ENCODE results near the gene CSF2RB.

CSF2RB gene

DNA sequence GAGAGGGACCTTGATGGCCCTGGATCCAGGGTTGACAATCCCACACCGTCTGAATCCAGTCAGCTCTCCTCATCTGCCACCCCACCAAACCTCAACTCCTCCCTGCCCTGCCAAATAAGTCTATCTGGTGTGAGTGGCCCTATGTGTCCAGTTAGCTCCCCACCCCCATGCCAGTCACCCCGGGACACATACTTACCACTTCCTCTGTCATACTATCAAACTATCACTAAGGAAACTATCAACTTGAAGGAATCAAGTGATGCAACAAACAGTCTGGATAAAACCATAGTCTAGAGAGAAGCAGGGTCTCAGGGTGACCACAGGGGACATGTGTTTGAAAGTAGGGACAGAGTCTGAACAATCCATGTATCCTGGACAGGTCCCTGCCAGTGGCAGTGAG lies 13.2 kb upstream of the CSF2RB start:
- Histone ChIP-seq H3K4me1 (ENCODE audit: insufficient read depth, low read length) (peaks cover 13% of the 10 kb centered on the region), H3K9ac (ENCODE audit: low read depth, low read length) (no peak overlapping the region), H3K9me3 (ENCODE audit: control insufficient read depth, insufficient read depth, low read length) (no peaks in the 10 kb centered on the region; the same call in 1 of the 2 replicates), H3K36me3 (ENCODE audit: insufficient read depth, low read length) (no peaks in the 10 kb centered on the region)

DNA sequence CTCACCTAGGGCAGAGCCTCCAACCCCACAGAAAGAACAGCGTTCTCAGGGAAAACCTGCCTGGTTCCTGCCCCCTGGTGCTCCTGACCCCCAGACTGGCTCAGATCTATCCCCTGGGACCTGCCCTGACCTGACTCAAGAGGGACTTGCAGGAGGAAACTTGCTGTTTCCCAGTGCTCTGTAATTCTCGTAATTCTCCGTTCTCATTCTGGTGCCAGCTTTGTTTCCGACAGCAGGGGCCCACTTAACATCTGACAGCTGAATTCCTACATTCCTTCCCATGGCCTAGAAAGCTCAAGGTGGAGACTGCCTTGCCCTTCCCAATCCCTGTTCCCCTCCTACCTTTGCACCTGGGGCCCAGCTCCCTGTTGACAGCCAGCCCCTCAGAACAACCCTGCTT lies 12.5 kb upstream of the CSF2RB start:
- Histone ChIP-seq H3K9ac (ENCODE audit: low read depth, low read length) (no peak overlapping the region), H3K9me3 (ENCODE audit: control insufficient read depth, insufficient read depth, low read length) (no peaks in the 10 kb centered on the region; the same call in 1 of the 2 replicates), H3K36me3 (ENCODE audit: insufficient read depth, low read length) (no peaks in the 10 kb centered on the region), H3K4me1 (ENCODE audit: insufficient read depth, low read length) (peaks cover 13% of the 10 kb centered on the region)

DNA sequence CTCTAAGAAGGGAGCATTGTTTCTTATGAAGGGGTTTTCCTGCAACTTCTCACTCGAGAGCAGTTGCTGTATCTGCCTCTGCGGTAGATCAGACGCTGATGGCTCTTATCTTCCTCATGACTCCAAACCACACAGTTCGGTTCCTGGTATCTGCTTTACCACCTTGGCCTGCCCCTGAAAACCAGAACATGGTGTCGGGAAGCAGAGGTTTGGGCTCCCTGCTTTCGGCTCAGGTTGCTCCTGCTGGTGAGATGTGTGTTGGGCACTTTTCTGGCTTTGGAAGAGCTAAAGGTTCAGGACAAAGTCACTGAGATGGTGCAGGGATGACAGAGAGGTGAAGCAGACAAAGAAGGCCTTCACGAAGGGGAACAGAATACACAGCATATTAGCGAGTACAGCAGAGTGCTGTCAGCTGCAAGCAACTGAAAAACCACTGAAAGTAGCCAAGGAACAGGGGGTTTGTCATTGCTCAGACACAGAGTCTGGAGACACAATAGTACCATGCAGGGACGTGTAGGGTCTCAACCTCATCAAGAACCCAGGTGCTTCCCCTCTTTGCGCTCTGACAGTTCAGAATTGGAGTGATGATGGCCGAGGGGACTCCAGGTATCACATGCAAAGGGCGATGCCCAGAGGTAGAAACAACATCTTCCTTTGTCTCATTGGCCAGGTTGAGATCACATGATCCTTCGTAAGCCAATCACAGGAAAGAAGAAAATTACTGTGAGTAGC lies 11.9 kb upstream of the CSF2RB start:
- H3K9ac ChIP-seq (ENCODE audit: low read depth, low read length), result no peak overlapping the region
- no peaks in the 10 kb centered on the region for H3K36me3 ChIP-seq (ENCODE audit: insufficient read depth, low read length)
- H3K4me1 ChIP-seq (ENCODE audit: insufficient read depth, low read length), result peaks cover 13% of the 10 kb centered on the region
- no peaks in the 10 kb centered on the region for H3K9me3 ChIP-seq (ENCODE audit: control insufficient read depth, insufficient read depth, low read length)

DNA sequence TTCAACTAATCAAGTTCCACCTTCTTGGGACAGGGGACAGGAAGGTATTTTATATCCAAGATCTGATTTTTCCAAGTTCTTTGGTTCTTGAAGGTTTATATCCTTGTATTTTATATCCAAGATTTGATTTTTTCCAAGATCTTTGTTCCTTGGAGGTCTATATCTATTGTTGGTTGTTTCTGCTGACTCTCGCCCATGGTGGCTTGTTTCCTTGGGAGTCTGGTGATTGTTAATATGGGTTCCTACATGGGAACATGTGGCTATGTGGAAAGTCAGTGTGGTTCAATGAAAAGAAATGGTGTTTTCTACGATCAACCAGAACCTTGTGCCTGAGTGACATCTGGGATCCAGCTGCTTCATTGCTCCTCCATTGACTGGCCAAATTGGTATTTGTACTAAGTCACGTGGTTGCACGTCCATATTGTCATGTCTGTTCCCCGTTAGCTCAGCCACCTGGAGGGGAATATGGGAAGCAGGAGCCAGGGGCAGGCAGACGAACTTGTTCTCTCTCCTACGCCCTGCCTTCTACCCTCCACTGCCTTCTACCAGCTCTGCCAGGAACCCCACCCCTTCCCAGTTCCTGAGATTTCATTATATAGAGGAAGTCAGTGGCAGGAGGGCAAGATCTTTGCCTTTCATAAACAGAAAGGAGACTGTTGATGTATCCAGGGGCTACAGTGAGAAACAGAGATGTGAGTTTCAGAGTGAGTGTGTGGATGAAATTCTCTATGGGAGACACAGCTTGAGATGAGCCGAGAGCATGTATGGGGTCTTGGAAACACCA lies 11.1 kb upstream of the CSF2RB start:
- Histone ChIP-seq H3K9me3 (ENCODE audit: control insufficient read depth, insufficient read depth, low read length) (no peaks in the 10 kb centered on the region), H3K4me1 (ENCODE audit: insufficient read depth, low read length) (peaks cover 13% of the 10 kb centered on the region), H3K36me3 (ENCODE audit: insufficient read depth, low read length) (no peaks in the 10 kb centered on the region), H3K9ac (ENCODE audit: low read depth, low read length) (no peak overlapping the region)

DNA sequence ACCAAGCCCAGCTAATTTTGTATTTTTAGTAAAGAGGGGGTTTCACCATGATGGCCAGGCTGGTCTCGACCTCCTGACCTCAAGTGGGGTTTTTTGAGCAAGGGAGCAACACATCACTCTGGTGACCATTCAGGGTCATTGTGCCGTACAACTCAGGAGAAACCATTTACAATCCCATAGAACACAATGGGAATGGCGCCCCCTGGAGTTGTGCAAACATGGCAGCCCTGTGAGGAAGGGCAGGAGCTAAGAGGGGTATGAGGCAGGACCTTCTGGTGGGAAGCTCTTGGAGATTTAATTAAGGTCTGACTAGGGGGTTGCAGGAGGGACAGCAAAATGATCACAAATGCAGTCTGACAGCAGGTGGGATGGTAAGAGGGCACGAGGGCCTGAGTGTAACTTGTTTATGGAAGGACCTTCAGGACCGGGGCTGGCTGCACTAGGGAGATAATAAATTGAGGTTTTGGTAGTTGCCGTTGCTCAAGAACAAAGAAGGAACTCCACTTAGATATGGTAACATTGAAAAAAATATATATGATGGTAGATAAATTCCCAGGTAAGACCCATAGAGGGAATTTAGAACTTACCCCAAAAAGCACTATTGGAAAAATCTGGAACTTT lies 9.1 kb upstream of the CSF2RB start:
- Histone ChIP-seq H3K9ac (ENCODE audit: low read depth, low read length) (no peak overlapping the region), H3K4me1 (ENCODE audit: insufficient read depth, low read length) (peaks cover 13% of the 10 kb centered on the region), H3K9me3 (ENCODE audit: control insufficient read depth, insufficient read depth, low read length) (no peaks in the 10 kb centered on the region)

DNA sequence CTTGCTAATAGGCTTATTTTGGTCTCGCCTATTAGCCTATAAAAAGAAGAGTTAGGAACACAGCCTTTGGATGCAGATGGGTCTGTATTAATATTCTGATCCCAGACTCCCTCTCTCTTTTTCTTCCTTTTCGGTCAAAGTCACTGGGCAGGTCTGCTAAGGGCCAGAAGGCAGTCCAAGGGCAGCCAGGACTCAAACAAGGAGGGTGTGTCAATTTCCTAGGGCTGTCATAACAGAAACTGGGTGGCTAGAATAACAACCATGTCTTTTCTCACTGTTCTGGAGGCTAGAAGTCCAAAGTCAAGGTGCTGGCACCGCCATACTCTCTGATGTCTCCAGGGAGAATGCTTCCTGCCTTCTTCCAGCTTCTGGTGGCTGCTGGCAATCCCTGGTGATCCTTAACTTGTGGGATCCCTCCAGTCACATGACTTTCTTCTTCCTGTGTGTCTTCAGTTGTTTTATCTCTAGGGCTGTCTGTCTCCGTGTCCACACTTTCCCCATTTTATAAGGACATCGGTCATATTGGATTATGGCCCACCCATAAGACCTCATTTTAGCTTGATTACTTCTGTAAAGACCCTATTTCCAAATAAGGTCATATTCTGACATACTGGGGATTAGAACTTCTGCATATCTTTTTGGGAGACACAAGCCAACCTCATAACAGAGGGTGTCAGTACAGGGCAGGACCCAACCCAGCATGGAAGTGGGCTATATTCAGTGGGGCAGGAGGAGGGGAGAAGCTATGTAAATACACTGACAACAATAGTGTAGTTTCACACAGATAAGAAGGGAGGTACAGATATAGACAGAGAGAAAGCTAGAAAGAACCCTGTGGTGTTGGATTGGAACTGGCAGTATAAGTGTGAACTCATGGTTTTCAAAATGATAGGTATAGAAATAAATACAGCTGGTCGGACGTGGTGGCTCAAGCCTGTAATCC lies 5.9 kb upstream of the CSF2RB start:
- Histone ChIP-seq H3K4me1 (ENCODE audit: insufficient read depth, low read length) (peaks cover 23% of the 10 kb centered on the region), H3K9ac (ENCODE audit: low read depth, low read length) (no peak overlapping the region), H3K36me3 (ENCODE audit: insufficient read depth, low read length) (no peaks in the 10 kb centered on the region), H3K9me3 (ENCODE audit: control insufficient read depth, insufficient read depth, low read length) (no peaks in the 10 kb centered on the region)

More for the DNA sequence above, 9.1 kb upstream of the CSF2RB start:
- H3K36me3 ChIP-seq (ENCODE audit: insufficient read depth, low read length), result no peaks in the 10 kb centered on the region

DNA sequence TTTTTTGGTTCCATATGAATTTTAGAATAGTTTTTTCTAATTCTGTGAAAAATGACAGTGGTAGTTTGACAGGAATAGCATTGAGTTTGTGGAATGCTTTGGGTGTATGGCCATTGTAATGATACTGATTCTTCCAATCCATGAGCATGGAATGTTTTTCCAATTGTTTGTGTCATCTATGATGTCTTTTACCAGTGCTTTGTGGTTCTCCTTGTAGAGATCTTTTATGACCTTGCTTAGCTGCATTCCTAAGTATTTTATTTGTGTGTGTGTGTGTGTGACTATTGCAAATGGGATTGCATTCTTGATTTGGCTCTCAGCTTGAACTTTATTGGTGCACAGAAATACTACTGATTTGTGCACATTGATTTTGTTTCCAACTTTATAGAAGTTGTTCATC lies 3.0 kb upstream of the CSF2RB start:
- H3K36me3 ChIP-seq (ENCODE audit: insufficient read depth, low read length), result no peaks in the 10 kb centered on the region
- H3K9me3 ChIP-seq (ENCODE audit: control insufficient read depth, insufficient read depth, low read length), result no peaks in the 10 kb centered on the region
- H3K4me1 ChIP-seq (ENCODE audit: insufficient read depth, low read length), result peaks cover 32% of the 10 kb centered on the region
- H3K9ac ChIP-seq (ENCODE audit: low read depth, low read length), result no peak overlapping the region

DNA sequence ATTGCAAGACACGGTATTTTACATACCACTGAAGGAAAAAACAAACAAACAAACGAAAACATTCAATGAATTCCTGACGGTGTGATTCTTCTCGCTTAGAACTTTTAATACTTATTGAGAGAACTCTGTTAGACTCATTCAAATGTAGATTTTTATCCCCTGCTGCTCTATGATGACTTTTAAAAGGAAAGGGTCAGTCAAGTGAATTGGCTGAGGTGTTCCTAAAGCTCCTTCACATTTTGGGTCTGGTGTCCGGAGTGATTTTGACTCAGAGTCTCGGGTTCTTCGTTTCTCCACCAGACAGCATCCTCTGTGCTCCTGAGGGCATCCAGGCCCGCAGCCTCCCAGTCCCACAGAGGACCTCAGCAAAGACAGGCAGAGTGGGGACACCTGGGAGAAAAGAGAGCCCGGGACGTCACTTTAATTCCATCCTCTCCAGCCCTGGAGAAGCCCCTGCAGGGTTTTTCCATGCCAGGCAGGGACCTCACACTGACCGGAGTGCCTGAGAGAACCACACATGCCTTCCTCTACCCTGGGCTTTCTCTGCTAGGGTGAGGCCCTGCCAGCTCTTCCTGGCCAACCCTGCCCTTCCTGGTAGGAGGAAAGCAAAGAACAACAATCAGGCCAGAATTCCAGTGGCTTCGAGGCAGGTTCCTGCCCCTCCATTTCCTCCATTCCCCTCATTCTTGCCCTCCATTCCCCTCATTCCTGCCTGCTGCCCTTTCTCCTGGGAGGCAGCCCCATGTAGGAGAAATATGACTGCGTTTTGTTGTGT lies 1.4 kb upstream of the CSF2RB start:
- no peaks in the 10 kb centered on the region for H3K36me3 ChIP-seq (ENCODE audit: insufficient read depth, low read length)
- H3K9me3 ChIP-seq (ENCODE audit: control insufficient read depth, insufficient read depth, low read length), result no peaks in the 10 kb centered on the region
- H3K9ac ChIP-seq (ENCODE audit: low read depth, low read length), result no peak overlapping the region; the same call in 1 of the 2 replicates
- H3K4me1 ChIP-seq (ENCODE audit: insufficient read depth, low read length), result peaks cover 32% of the 10 kb centered on the region

DNA sequence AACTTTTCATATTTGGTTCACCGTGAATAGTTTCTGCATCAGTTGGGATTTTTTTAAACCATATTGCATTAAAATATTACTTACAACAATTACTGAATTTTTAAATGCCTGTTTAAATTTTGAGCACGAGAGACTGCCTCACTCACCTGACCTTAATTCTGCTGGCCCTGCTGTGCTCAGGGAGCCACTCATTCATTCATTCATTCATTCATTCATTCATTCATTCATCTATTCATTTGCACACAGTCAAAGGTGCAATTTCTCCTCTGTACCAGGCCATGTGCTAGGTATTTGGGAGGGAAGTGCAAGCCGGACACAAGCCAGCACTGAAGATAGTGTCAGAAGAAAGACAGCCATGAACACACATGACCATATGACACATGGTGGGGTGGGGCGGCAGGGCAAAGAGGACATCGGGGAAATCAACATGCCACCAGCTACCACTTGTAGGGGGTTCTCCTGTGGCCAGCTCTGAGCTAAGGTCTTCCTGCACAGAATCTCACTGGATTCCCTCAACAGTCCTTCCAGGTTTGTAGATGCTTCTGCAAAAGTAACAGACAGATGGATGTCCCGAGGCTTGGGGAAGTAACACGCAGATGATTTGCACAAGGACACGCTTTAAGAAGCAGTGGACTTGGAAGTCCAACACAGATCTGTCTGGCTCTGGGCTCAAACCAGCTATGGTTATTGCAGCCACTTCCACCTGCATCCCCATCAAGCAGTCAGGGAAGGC lies 568 bp upstream of the CSF2RB start:
- Histone ChIP-seq H3K9ac (ENCODE audit: low read depth, low read length) (no peak overlapping the region), H3K36me3 (ENCODE audit: insufficient read depth, low read length) (no peaks in the 10 kb centered on the region), H3K9me3 (ENCODE audit: control insufficient read depth, insufficient read depth, low read length) (no peaks in the 10 kb centered on the region), H3K4me1 (ENCODE audit: insufficient read depth, low read length) (peaks cover 32% of the 10 kb centered on the region)

DNA sequence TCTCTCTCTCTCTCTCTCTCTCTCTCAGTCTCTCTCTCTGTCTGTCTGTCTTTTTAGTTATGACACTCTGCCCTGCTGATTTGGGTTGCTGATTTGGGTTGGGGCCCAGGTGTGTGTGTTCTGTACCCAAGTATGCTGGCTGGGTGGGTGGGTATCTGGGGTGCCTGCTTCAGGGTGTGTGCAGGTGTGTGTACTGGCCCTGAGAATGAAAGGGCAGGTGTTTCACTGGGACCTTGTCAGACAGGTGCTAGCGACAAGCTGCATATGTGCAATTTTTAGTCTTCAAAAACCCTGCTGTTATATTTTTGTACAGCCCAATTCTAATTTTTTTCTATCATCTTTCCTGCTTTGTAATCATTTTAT lies 943 bp downstream of the CSF2RB start:
- Histone ChIP-seq H3K9me3 (ENCODE audit: control insufficient read depth, insufficient read depth, low read length) (no peaks in the 10 kb centered on the region), H3K36me3 (ENCODE audit: insufficient read depth, low read length) (no peaks in the 10 kb centered on the region), H3K9ac (ENCODE audit: low read depth, low read length) (no peak overlapping the region), H3K4me1 (ENCODE audit: insufficient read depth, low read length) (peaks cover 32% of the 10 kb centered on the region)

DNA sequence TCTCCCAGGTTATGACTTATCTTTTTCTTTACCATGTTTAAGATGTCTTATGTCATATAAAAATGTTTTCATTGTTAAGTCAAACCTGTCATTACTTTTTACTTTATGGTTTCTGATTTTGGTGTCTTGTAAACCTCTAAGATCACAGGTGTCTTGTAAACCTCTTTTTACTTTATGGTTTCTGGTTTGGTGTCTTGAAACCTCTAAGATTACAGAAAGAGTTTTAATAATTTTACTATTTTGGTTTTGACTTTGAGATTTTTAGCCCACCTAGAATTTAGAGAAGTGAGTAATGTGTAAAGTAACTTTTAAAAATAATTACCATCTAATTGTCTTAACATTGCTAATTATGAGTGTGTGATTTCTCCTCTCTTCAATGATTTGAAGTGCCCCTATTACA lies 2.6 kb downstream of the CSF2RB start:
- Histone ChIP-seq H3K9ac (ENCODE audit: low read depth, low read length) (no peak overlapping the region), H3K4me1 (ENCODE audit: insufficient read depth, low read length) (peaks cover 24% of the 10 kb centered on the region), H3K36me3 (ENCODE audit: insufficient read depth, low read length) (no peaks in the 10 kb centered on the region), H3K9me3 (ENCODE audit: control insufficient read depth, insufficient read depth, low read length) (no peaks in the 10 kb centered on the region)

DNA sequence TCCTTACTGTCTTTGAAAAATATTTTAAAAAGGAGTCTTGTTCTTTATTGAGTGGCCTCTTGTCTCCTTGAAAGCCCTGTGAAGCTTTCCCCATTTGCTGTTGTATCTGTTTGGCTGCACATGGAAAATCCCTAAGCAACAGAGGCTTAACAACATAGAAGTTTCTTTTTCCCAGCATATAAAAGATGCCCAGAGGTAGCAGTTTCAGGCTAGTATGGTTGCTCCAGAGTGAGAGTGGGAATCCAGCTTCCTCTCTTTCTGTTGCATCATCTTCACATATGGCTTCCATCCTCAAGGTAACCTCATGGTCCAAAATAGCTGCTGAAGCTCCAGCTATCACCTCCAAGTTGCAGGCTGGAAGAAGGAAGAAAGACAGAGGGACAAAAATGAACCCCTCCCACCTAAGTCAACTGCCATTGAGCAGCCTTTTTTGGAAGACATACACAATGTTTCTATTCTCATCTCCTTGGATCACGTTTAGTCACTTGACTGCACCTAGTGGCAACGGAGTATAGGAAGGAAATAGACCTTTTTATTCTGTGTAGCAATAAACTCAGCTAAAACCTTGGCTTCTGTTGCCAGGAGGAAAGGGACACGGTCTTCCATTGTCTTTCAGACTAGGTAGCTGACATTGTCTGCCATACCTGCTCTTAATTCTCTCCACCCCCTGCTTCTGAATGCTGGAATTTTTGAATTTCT lies 5.3 kb downstream of the CSF2RB start:
- no peaks in the 10 kb centered on the region for H3K36me3 ChIP-seq (ENCODE audit: insufficient read depth, low read length)
- H3K9me3 ChIP-seq (ENCODE audit: control insufficient read depth, insufficient read depth, low read length), result no peaks in the 10 kb centered on the region
- no peak overlapping the region for H3K9ac ChIP-seq (ENCODE audit: low read depth, low read length)

More for the DNA sequence above, 5.3 kb downstream of the CSF2RB start:
- no peaks in the 10 kb centered on the region; the same call in 1 of the 2 replicates for H3K4me1 ChIP-seq (ENCODE audit: insufficient read depth, low read length)
